H1 (cell line): ENCODE data around the gene BCAR3. TPM values are rescaled to one million over a fixed set of nuclear protein-coding genes. Genes with fewer than 3 reads are reported as not detected.

Source experiments
- CTCF ChIA-PET: fragments of 300-600 bp; sonication (Branson Sonifier 250); formaldehyde crosslinking; loops from one replicate; lab custom pipeline; 2021; ENCODE audit not compliant: partially characterized antibody; lab: Charles Lee
- POLR2A ChIA-PET: fragments of 300-600 bp; sonication (Branson Sonifier 250); formaldehyde crosslinking; loops from one replicate; lab custom pipeline; 2021; ENCODE audit warnings: inconsistent platforms; ENCODE audit not compliant: partially characterized antibody; lab: Charles Lee
- DNase-seq, 2 experiments: peaks; one replicate each; pipeline versions ENCODE4 v3.0.0 to v3.0.0-alpha.2; 2010 to 2022; ENCODE audit warnings: low spot score in 2 of 2, low read depth in 1 of 2, mixed read lengths in 1 of 2
- FAIRE-seq: peaks from 2 replicates; lab custom pipeline; 2011; peaks lifted over from hg19 to GRCh38; lab: Jason Lieb, UNC
- H2AFZ ChIP-seq: 2 replicates; pipeline ENCODE4 v1.8.1; 2012; ENCODE audit warnings: low read length, inconsistent platforms
- H2AK5ac ChIP-seq: 2 replicates; pipeline ENCODE4 v1.6.1; 2013; ENCODE audit warnings: low read depth, low read length
- H2BK120ac ChIP-seq: replicated peaks from 2 replicates; pipeline ENCODE3; 2013; ENCODE audit warnings: low read depth, low read length, inconsistent platforms
- H2BK12ac ChIP-seq: 2 replicates; pipeline ENCODE4 v1.6.1; 2013; ENCODE audit warnings: low read depth, low read length
- H2BK15ac ChIP-seq: 2 replicates; pipeline ENCODE4 v1.6.1; 2013; ENCODE audit warnings: low read length
- H2BK20ac ChIP-seq: 2 replicates; pipeline ENCODE4 v1.6.1; 2013; ENCODE audit warnings: low read length
- H2BK5ac ChIP-seq: 2 replicates; pipeline ENCODE4 v1.6.1; 2013; ENCODE audit warnings: low read depth, low read length
- H3K14ac ChIP-seq: 2 replicates; pipeline ENCODE4 v1.6.1; 2013; ENCODE audit warnings: inconsistent platforms; ENCODE audit not compliant: insufficient read length
- H3K18ac ChIP-seq: 2 replicates; pipeline ENCODE4 v1.6.1; 2013; ENCODE audit warnings: low read length; ENCODE audit errors: extremely low read depth
- H3K23ac ChIP-seq: 2 replicates; pipeline ENCODE4 v1.6.1; 2013; ENCODE audit warnings: inconsistent platforms; ENCODE audit not compliant: insufficient read length
- H3K23me2 ChIP-seq: 2 replicates; pipeline ENCODE4 v1.6.1; 2013; ENCODE audit warnings: low read depth, low read length
- H3K27ac ChIP-seq: 2 replicates; pipeline ENCODE4 v1.6.1; 2011; ENCODE audit warnings: low read depth, low read length, inconsistent platforms
- H3K27me3 ChIP-seq, 4 experiments: replicated peaks in 1 of 4; 1 replicate in 1 of 4; 2 replicates in 3 of 4; pipeline versions ENCODE4 v1.6.1 to v1.8.1; 2011 to 2013; ENCODE audit warnings: low read length in 3 of 4, mild to moderate bottlenecking in 3 of 4, inconsistent platforms in 2 of 4, mixed read lengths in 2 of 4, moderate library complexity in 1 of 4; ENCODE audit not compliant: control insufficient read depth in 3 of 4, insufficient read depth in 3 of 4; ENCODE audit errors: extremely low read depth in 1 of 4
- H3K36me3 ChIP-seq, 4 experiments: 2 replicates each; pipeline versions ENCODE4 v1.6.1 to v1.8.1; 2011 to 2013; ENCODE audit warnings: mild to moderate bottlenecking in 4 of 4, low read length in 3 of 4, moderate library complexity in 2 of 4, control low read depth in 1 of 4, inconsistent platforms in 1 of 4; ENCODE audit not compliant: insufficient read depth in 4 of 4, control insufficient read depth in 2 of 4
- H3K4ac ChIP-seq: replicated peaks from 2 replicates; pipeline ENCODE3; 2013; ENCODE audit warnings: low read length, low read depth, mixed read lengths, inconsistent platforms; ENCODE audit not compliant: insufficient read length
- H3K4me1 ChIP-seq, 4 experiments: replicated peaks in 1 of 4; 1 replicate in 1 of 4; 2 replicates in 3 of 4; pipeline versions ENCODE4 v1.6.1 to v1.8.1; 2011 to 2013; ENCODE audit warnings: low read length in 3 of 4, inconsistent platforms in 2 of 4, mixed read lengths in 1 of 4; ENCODE audit not compliant: insufficient read depth in 4 of 4, control insufficient read depth in 3 of 4
- H3K4me2 ChIP-seq, 2 experiments: 2 replicates each; pipeline versions ENCODE4 v1.6.1 to v1.8.1; 2011 to 2013; ENCODE audit warnings: low read depth in 2 of 2, low read length in 2 of 2, control low read depth in 1 of 2, inconsistent platforms in 1 of 2, mild to moderate bottlenecking in 1 of 2; ENCODE audit not compliant: insufficient read depth in 1 of 2
- H3K4me3 ChIP-seq, 4 experiments: fragments of 200-600, 300-600 bp in 1 of 4; sonication (generic), shearing (Covaris generic), sonication (Bioruptor Twin) in 1 of 4; 2 replicates each; pipeline versions ENCODE4 v1.5.1 to v1.8.1; 2011 to 2016; ENCODE audit warnings: low read length in 4 of 4, low read depth in 3 of 4, control low read depth in 2 of 4, inconsistent platforms in 2 of 4, mild to moderate bottlenecking in 2 of 4, mixed read lengths in 1 of 4, moderate library complexity in 1 of 4; ENCODE audit not compliant: insufficient read depth in 2 of 4; ENCODE audit errors: extremely low read depth in 1 of 4
- H3K56ac ChIP-seq: replicated peaks from 2 replicates; pipeline ENCODE3; 2013; ENCODE audit warnings: low read depth, mild to moderate bottlenecking, mixed read lengths, low read length, inconsistent platforms; ENCODE audit not compliant: insufficient read length
- H3K79me1 ChIP-seq: 2 replicates; pipeline ENCODE4 v1.6.1; 2013; ENCODE audit warnings: low read depth, low read length, control low read depth
- H3K79me2 ChIP-seq, 2 experiments: 2 replicates each; pipeline versions ENCODE4 v1.6.1 to v1.8.1; 2012 to 2013; ENCODE audit warnings: low read length in 2 of 2, mild to moderate bottlenecking in 2 of 2, inconsistent platforms in 1 of 2; ENCODE audit not compliant: insufficient read depth in 2 of 2, control insufficient read depth in 1 of 2
- H3K9ac ChIP-seq, 4 experiments: replicated peaks in 1 of 4; 1 replicate in 1 of 4; 2 replicates in 3 of 4; pipeline versions ENCODE4 v1.6.1 to v1.8.1; 2011 to 2013; ENCODE audit warnings: low read depth in 3 of 4, low read length in 3 of 4, control low read depth in 2 of 4, mild to moderate bottlenecking in 2 of 4, moderate library complexity in 2 of 4, inconsistent platforms in 1 of 4; ENCODE audit errors: extremely low read depth in 1 of 4
- H3K9me3 ChIP-seq, 2 experiments: 2 replicates each; pipeline versions ENCODE4 v1.6.1 to v1.8.1; 2012 to 2013; ENCODE audit warnings: mild to moderate bottlenecking in 2 of 2, moderate library complexity in 2 of 2, control low read depth in 1 of 2, inconsistent platforms in 1 of 2, low read depth in 1 of 2, low read length in 1 of 2, mixed read lengths in 1 of 2; ENCODE audit not compliant: insufficient read depth in 2 of 2
- H4K20me1 ChIP-seq, 2 experiments: replicated peaks in 1 of 2; 2 replicates each; pipeline versions ENCODE3 to v1.8.1; 2011 to 2013; ENCODE audit warnings: inconsistent platforms in 2 of 2, low read length in 2 of 2, mild to moderate bottlenecking in 1 of 2; ENCODE audit not compliant: insufficient read depth in 2 of 2, control insufficient read depth in 1 of 2
- H4K5ac ChIP-seq: 2 replicates; pipeline ENCODE4 v1.6.1; 2013; ENCODE audit warnings: low read length, low read depth, mixed read lengths, inconsistent platforms; ENCODE audit not compliant: insufficient read length
- H4K8ac ChIP-seq: 2 replicates; pipeline ENCODE4 v1.8.0; 2013; ENCODE audit warnings: mild to moderate bottlenecking, moderate library complexity, low read length, inconsistent platforms; ENCODE audit not compliant: insufficient read depth; ENCODE audit errors: extremely low read depth
- H4K91ac ChIP-seq: replicated peaks from 2 replicates; pipeline ENCODE3; 2013; ENCODE audit warnings: low read length, mixed read lengths, inconsistent platforms; ENCODE audit not compliant: insufficient read length
- EZH2 ChIP-seq: fragments of 200-600 bp; sonication (generic); IDR thresholded peaks from 2 replicates; pipeline ENCODE4 v1.7.1; 2012; ENCODE audit warnings: low read depth, mild to moderate bottlenecking, moderate library complexity, low read length, inconsistent platforms; ENCODE audit not compliant: severe bottlenecking
- PHF8 ChIP-seq: fragments of 200-600 bp; sonication (generic); conservative IDR thresholded peaks from 2 replicates; pipeline ENCODE4 v1.7.1; 2012; ENCODE audit warnings: low read depth, mild to moderate bottlenecking, inconsistent platforms, low read length, moderate library complexity
- POU5F1 ChIP-seq: IDR thresholded peaks from 2 replicates; pipeline ENCODE4 v1.6.1; 2011; ENCODE audit warnings: low read depth, mild to moderate bottlenecking, low read length, moderate library complexity
- RBBP5 ChIP-seq: IDR thresholded peaks from 2 replicates; pipeline ENCODE4 v1.7.1; 2012; ENCODE audit warnings: low read depth, mild to moderate bottlenecking, inconsistent platforms, low read length, moderate library complexity, borderline replicate concordance
- WGBS, 2 experiments: shearing (Covaris generic) in 1 of 2; methylation state at CpG; one replicate each; pipeline versions ENCODE4 v1.1.6 to v1.1.7; 2013 to 2015; ENCODE audit warnings: low lambda C conversion rate in 2 of 2, mixed read lengths in 2 of 2, inconsistent platforms in 1 of 2, low coverage in 1 of 2, missing lambda C conversion rate in 1 of 2; ENCODE audit not compliant: insufficient replicate concordance in 2 of 2, insufficient coverage in 1 of 2, insufficient read length in 1 of 2; ENCODE audit errors: extremely low coverage in 1 of 2, missing lambda C conversion rate in 1 of 2; 5-methylcytosine and 5-hydroxymethylcytosine counted together
- polyA plus RNA-seq, 7 experiments: library from polyadenylated mRNA; depleted of rRNA in 3 of 7; stranded (reverse) in 5 of 7; unstranded in 2 of 7; fragments of >200 nt in 5 of 7; fragments of 200-250 nt in 2 of 7; gene quantifications; 1 replicate in 5 of 7; 2 replicates in 1 of 7; 4 replicates in 1 of 7; pipeline versions ENCODE4 v1.2.1 to v1.2.3, GENCODE V29; 2011 to 2013; ENCODE audit warnings: missing spikeins in 2 of 7, mixed read lengths in 2 of 7
- total RNA-seq: library from RNA; stranded (reverse); fragmentation: NEBNext Ultra II Directional; extraction: Animal tissue kit (Norgen Biotek cat#: 25700); gene quantifications from 2 replicates; pipeline ENCODE4 v1.2.1, GENCODE V29; 2021

Gene BCAR3
- total and polyA plus RNA-seq, 2 of the 8 experiments (the other 6 are each of a cell fraction or from before 2014, with no cell fraction given) = 5.6 to 9.2 TPM

GRCh38 chr1:93662481-93663207 lies 19.0 kb downstream of the BCAR3 start:
- no peak overlapping the region for H3K9ac ChIP-seq
- peak overlapping the region; percentile 60 for H3K4ac ChIP-seq
- H4K91ac ChIP-seq = no peak overlapping the region
- no peaks in the 10 kb centered on the region for H3K36me3 ChIP-seq
- 0 out of 8 replicates have a peak overlapping the region, but pooled peaks of 1 of the 4 experiments have one; percentile 9 for H3K4me3 ChIP-seq
- no peak overlapping the region for H3K18ac ChIP-seq
- no peak overlapping the region; a peak in 1 of 4 replicates for H3K4me2 ChIP-seq
- no peak for DNase-seq
- peak overlapping the region; percentile 42 for H4K5ac ChIP-seq
- H2BK5ac ChIP-seq = no peak overlapping the region; the same call in 1 of the 2 replicates
- H3K14ac ChIP-seq = no peak overlapping the region
- no peak for FAIRE-seq
- H3K23me2 ChIP-seq = 0 out of 2 replicates have a peak, but pooled peaks cover 2% of the 10 kb centered on the region
- H3K4me1 ChIP-seq = peaks cover 6 to 26% (median 16%) of the 10 kb centered on the region in 4 experiments
- POLR2A ChIA-PET = interaction anchor here (1.5 kb wide), 2 partner anchors 8 to 26 kb away, joined by 4 to 5 read pairs; no protein-coding TSS in a partner anchor
- peaks cover 3% of the 10 kb centered on the region; the same call in 1 of the 2 replicates for H3K79me1 ChIP-seq
- H3K56ac ChIP-seq = no peak overlapping the region
- no peak overlapping the region for H3K27ac ChIP-seq
- H4K20me1 ChIP-seq = no peaks in the 10 kb centered on the region
- no peak overlapping the region for H2AK5ac ChIP-seq
- no peaks in the 10 kb centered on the region for H3K9me3 ChIP-seq
- CTCF ChIA-PET = interaction anchor here (0.8 to 1.3 kb wide), 5 partner anchors 8 to 180 kb away, joined by 3 to 5 read pairs (median 3); no protein-coding TSS in a partner anchor
- 72% methylated on average over 7 of the region's 7 CpGs; no CpG with 5 or more reads in 1 of the 2 experiments for WGBS, 2 experiments
- no peak overlapping the region for H2BK20ac ChIP-seq
- no peak overlapping the region for H2AFZ ChIP-seq
- H3K79me2 ChIP-seq = peaks cover 0 to 10% of the 10 kb centered on the region in 2 experiments; a peak in 1 of 4 replicates
- H2BK120ac ChIP-seq = no peak overlapping the region
- TF ChIP-seq RBBP5 (no peak), PHF8 (no peak), POU5F1 (no peak), EZH2 (no peak)
- H3K23ac ChIP-seq = no peak overlapping the region
- H2BK15ac ChIP-seq = no peak overlapping the region
- H4K8ac ChIP-seq = no peak overlapping the region
- H2BK12ac ChIP-seq = peak overlapping the region; percentile 32; the same call in 1 of the 2 replicates
- no peaks in the 10 kb centered on the region for H3K27me3 ChIP-seq
